ENCODE measurements around the gene CLEC2A. TPM values are rescaled to one million over a fixed set of nuclear protein-coding genes. Genes with fewer than 3 reads are reported as not detected.

The CLEC2A gene
- total and polyA plus RNA-seq, 2 donors (not counting 3 experiments of a cell fraction or from before 2014, with no cell fraction given), result not detected

GRCh38 chr12:9928607-9929006, 3.6 kb downstream of the CLEC2A start:
- Histone ChIP-seq H3K9ac (replicated peaks; ENCODE audit: extremely low read depth, insufficient read depth, low read length) (no peak overlapping the region), H3K27me3 (ENCODE audit: control insufficient read depth in 2 of 2, insufficient read depth in 2 of 2, low read length in 2 of 2) (no peaks in the 10 kb centered on the region), H3K36me3 (ENCODE audit: control insufficient read depth in 2 of 2, extremely low read depth in 1 of 2, insufficient read depth in 2 of 2, low read length in 2 of 2) (no peaks in the 10 kb centered on the region), H3K9me3 (replicated peaks; ENCODE audit: control insufficient read depth, insufficient read depth, low read length) (no peaks in the 10 kb centered on the region), H3K4me3 (replicated peaks in 1 of 3; ENCODE audit: insufficient read depth in 1 of 3, low read depth in 1 of 3, low read length in 3 of 3) (no peak overlapping the region), H2AFZ (ENCODE audit: low read depth, low read length) (no peak overlapping the region), H3K9me1 (replicated peaks; ENCODE audit: control insufficient read depth, extremely low read depth, insufficient read depth, low read length) (no peaks in the 10 kb centered on the region), H3K4me1 (ENCODE audit: control insufficient read depth, extremely low read depth, insufficient read depth, low read length) (no peaks in the 10 kb centered on the region), H3K27ac (ENCODE audit: insufficient read depth, low read depth, low read length) (no peak overlapping the region), H4K20me1 (replicated peaks; ENCODE audit: control insufficient read depth, extremely low read depth, insufficient read depth, low read length) (no peaks in the 10 kb centered on the region), H3K4me2 (ENCODE audit: insufficient read depth, low read length) (no peak overlapping the region), H3K79me2 (ENCODE audit: control insufficient read depth, insufficient read depth, low read length) (no peaks in the 10 kb centered on the region)
- DNase-seq (ENCODE audit: low read depth, low spot score), result no peak
- dilution Hi-C loops (cut with MboI; ENCODE audit: extremely low pct_ligation_motif_present, low sequenced_read_pairs), result no loop called here
- ChIA-PET CTCF (interaction anchor here (2.0 to 4.9 kb wide), 2 partner anchors 11 to 113 kb away, joined by 9 to 74 read pairs; no protein-coding TSS in a partner anchor), POLR2A (no interaction called here)
- intact Hi-C loops (cut with micrococcal nuclease), result loop anchor here (5.0 kb wide), 2 partner anchors 61 to 296 kb away; partner anchors contain the start of gene CLEC2B
- no peak for FAIRE-seq
- TF ChIP-seq FOS (IDR thresholded peaks at IDR 0.05; ENCODE audit: borderline replicate concordance, insufficient read depth, low read length) (no peak), JUN (IDR thresholded peaks at IDR 0.05; ENCODE audit: borderline replicate concordance, insufficient read depth, insufficient read length, low read depth) (no peak), MYC (IDR thresholded peaks at IDR 0.05; ENCODE audit: low read depth, low read length) (no peak), POLR2A (IDR thresholded peaks at IDR 0.05; ENCODE audit: low read depth, low read length) (no peak), GATA2 (IDR thresholded peaks at IDR 0.05; ENCODE audit: insufficient read depth, insufficient read length, low read depth, low read length) (no peak), EZH2 (IDR thresholded peaks at IDR 0.05; ENCODE audit: borderline replicate concordance, low read depth, low read length, severe bottlenecking) (no peak), CTCF (IDR thresholded peaks at IDR 0.05; ENCODE audit: extremely low read depth in 1 of 2, insufficient read depth in 1 of 2, low read depth in 1 of 2, low read length in 2 of 2) (no peak), POLR2AphosphoS5 (IDR thresholded peaks at IDR 0.05; ENCODE audit: insufficient read depth, low read depth, low read length) (no peak)
- TF ChIP-seq, protein P1, sequence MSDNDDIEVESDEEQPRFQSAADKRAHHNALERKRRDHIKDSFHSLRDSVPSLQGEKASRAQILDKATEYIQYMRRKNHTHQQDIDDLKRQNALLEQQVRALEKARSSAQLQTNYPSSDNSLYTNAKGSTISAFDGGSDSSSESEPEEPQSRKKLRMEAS (IDR thresholded peaks at IDR 0.05; ENCODE audit: insufficient read depth, insufficient read length), result no peak
- BruUV-seq (replicated peaks), result no TSS peak
